ENCODE data around the gene TTLL5. TPM values are rescaled to one million over a fixed set of nuclear protein-coding genes. Genes with fewer than 3 reads are reported as not detected.

TTLL5 gene
- total RNA-seq, 1 experiment from 2014 or later: 34.7 TPM

DNA sequence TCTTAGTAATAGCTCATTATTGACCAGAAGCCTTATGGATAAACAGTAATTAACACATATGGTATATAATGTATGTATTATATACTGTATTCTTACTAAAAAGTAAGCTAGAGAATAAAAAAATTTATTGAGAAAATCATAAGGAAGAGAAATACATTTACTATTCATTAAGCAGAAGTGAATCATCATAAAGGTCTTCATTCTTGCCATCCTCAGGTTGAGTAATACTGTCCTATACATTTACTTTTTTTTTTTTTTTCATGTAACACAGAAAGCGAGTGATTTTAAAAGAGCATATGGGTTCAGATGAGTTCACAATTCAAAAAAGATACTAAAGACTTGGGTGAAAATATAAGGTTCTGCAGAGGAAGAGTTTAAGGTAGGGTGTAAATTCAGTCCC, 168.3 kb downstream of the TTLL5 start:
- ChIA-PET CTCF (no interaction called here), POLR2A (ENCODE audit: unreplicated experiment) (no interaction called here)
- ATAC-seq (no peak), DNase-seq (no peak)
- no peaks in the 10 kb centered on the region for H3K9me2 ChIP-seq (replicated peaks; ENCODE audit: low read length)
- no peak overlapping the region for H3K9ac ChIP-seq (ENCODE audit: low read length)
- H2AFZ ChIP-seq (ENCODE audit: low read length): no peak overlapping the region
- H4K20me1 ChIP-seq (ENCODE audit: low read length): no peaks in the 10 kb centered on the region
- no peak overlapping the region for H3K4me2 ChIP-seq (ENCODE audit: low read length)
- H3K79me2 ChIP-seq (ENCODE audit: low read length): no peaks in the 10 kb centered on the region
- no peak overlapping the region for H3K4me3 ChIP-seq (ENCODE audit: low read length)
- no peaks in the 10 kb centered on the region for H3F3A ChIP-seq (ENCODE audit: low read length, unreplicated experiment)
- H3K27ac ChIP-seq (ENCODE audit: low read length): peak overlapping the region; percentile 15; the same call in 1 of the 2 replicates
- no peaks in the 10 kb centered on the region for H3K36me3 ChIP-seq (ENCODE audit: low read depth, low read length)
- intact Hi-C loops (cut with micrococcal nuclease): no loop called here
- no TSS peak for BruUV-seq (replicated peaks)
- no peaks in the 10 kb centered on the region for H3K9me3 ChIP-seq (ENCODE audit: low read length)
- H3K27me3 ChIP-seq (ENCODE audit: low read length): no peaks in the 10 kb centered on the region
- H3K4me1 ChIP-seq (ENCODE audit: insufficient read depth, low read length): peaks cover 63% of the 10 kb centered on the region
- TF ChIP-seq EZH2phosphoT487 (IDR thresholded peaks at IDR 0.05; ENCODE audit: borderline replicate concordance, low read length) (no peak), EZH2 (IDR thresholded peaks at IDR 0.05; ENCODE audit: low read length, unreplicated experiment) (no peak)
- TF ChIP-seq, protein P1, sequence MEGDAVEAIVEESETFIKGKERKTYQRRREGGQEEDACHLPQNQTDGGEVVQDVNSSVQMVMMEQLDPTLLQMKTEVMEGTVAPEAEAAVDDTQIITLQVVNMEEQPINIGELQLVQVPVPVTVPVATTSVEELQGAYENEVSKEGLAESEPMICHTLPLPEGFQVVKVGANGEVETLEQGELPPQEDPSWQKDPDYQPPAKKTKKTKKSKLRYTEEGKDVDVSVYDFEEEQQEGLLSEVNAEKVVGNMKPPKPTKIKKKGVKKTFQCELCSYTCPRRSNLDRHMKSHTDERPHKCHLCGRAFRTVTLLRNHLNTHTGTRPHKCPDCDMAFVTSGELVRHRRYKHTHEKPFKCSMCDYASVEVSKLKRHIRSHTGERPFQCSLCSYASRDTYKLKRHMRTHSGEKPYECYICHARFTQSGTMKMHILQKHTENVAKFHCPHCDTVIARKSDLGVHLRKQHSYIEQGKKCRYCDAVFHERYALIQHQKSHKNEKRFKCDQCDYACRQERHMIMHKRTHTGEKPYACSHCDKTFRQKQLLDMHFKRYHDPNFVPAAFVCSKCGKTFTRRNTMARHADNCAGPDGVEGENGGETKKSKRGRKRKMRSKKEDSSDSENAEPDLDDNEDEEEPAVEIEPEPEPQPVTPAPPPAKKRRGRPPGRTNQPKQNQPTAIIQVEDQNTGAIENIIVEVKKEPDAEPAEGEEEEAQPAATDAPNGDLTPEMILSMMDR (conservative IDR thresholded peaks at IDR 0.05; ENCODE audit: low read depth, low read length): no peak

DNA sequence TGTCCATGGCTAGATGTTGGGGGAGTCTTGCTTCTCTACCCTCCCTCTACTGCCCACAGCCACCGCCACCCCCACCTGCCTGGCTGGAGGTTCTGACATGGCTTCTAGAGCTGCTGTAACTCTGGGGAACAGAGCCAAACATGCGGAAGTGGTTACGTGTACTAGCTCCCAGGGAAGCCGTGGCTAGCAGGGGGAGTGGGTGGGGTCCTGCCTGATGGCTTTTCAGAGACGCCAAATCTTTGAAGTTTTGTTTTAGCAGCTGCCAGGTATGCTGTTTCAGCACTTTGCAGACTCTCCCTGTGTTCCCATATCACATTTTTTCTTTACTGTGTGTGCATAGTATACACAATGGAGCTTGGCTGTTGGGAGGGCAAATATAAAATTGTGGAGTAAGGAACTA, 170.4 kb downstream of the TTLL5 start:
- intact Hi-C loops (cut with micrococcal nuclease): no loop called here
- H3K4me1 ChIP-seq (ENCODE audit: insufficient read depth, low read length): peaks cover 56% of the 10 kb centered on the region
- BruUV-seq (replicated peaks): no TSS peak

More for the DNA sequence above, 170.4 kb downstream of the TTLL5 start:
- DNase-seq (peak; percentile 87), ATAC-seq (peak; percentile 62)
- H3K9ac ChIP-seq (ENCODE audit: low read length): peak overlapping the region; percentile 90
- H3K27ac ChIP-seq (ENCODE audit: low read length): peak overlapping the region; percentile 99
- H3K9me2 ChIP-seq (replicated peaks; ENCODE audit: low read length): no peaks in the 10 kb centered on the region
- CTCF ChIA-PET: interaction anchor here (0.9 to 2.4 kb wide), 4 partner anchors 9 to 148 kb away, joined by 3 to 19 read pairs (median 6); no protein-coding TSS in a partner anchor
- 0 out of 2 replicates have a peak, but pooled peaks cover 2% of the 10 kb centered on the region for H3K36me3 ChIP-seq (ENCODE audit: low read depth, low read length)
- H4K20me1 ChIP-seq (ENCODE audit: low read length): no peaks in the 10 kb centered on the region
- H3K4me2 ChIP-seq (ENCODE audit: low read length): peak overlapping the region; percentile 89
- no peaks in the 10 kb centered on the region for H3K9me3 ChIP-seq (ENCODE audit: low read length)
- TF ChIP-seq EZH2phosphoT487 (IDR thresholded peaks at IDR 0.05; ENCODE audit: borderline replicate concordance, low read length) (no peak), EZH2 (IDR thresholded peaks at IDR 0.05; ENCODE audit: low read length, unreplicated experiment) (no peak)
- TF ChIP-seq, protein P1 (conservative IDR thresholded peaks at IDR 0.05; ENCODE audit: low read depth, low read length): no peak
- H3K27me3 ChIP-seq (ENCODE audit: low read length): no peaks in the 10 kb centered on the region
- no peaks in the 10 kb centered on the region for H3F3A ChIP-seq (ENCODE audit: low read length, unreplicated experiment)
- POLR2A ChIA-PET (ENCODE audit: unreplicated experiment): interaction anchor here (0.5 to 1.6 kb wide), 4 partner anchors 9 to 949 kb away, joined by 3 to 5 read pairs (median 4); no protein-coding TSS in a partner anchor
- H2AFZ ChIP-seq (ENCODE audit: low read length): peak overlapping the region; percentile 65
- H3K79me2 ChIP-seq (ENCODE audit: low read length): no peaks in the 10 kb centered on the region
- H3K4me3 ChIP-seq (ENCODE audit: low read length): peak overlapping the region; percentile 63

Measured in PC-3 (cell line).